HepG2 (cell line): Measurements from ENCODE around the gene FCGR3A. TPM values are rescaled to one million over a fixed set of nuclear protein-coding genes. Genes with fewer than 3 reads are reported as not detected.
"Not testable (repeated sequence)": the region's sequence is repeated elsewhere in the genome, so short reads cannot be mapped to it uniquely, and the experiment has no call there.

ENCODE experiments used
- ELF3 ChIP-seq: IDR thresholded peaks from 2 replicates; pipeline ENCODE4 v1.6.1; 2016; ENCODE audit warnings: missing genetic modification reagents, missing compliant biosample characterization
- ERF ChIP-seq: IDR thresholded peaks from 2 replicates; pipeline ENCODE4 v1.6.1; 2018; ENCODE audit warnings: missing biosample characterization, missing genetic modification reagents
- HNRNPLL ChIP-seq: fragments of 200-400 bp; formaldehyde crosslinking; IDR thresholded peaks from 2 replicates; pipeline ENCODE4 v1.6.1; 2017; ENCODE audit warnings: mild to moderate bottlenecking, low read depth, low read length; ENCODE audit not compliant: poor library complexity, severe bottlenecking
- IRF2 ChIP-seq: IDR thresholded peaks from 2 replicates; pipeline ENCODE4 v1.6.1; 2018; ENCODE audit warnings: missing genetic modification reagents, missing compliant biosample characterization
- KAT8 ChIP-seq: IDR thresholded peaks from 2 replicates; pipeline ENCODE4 v1.6.1; 2016; ENCODE audit warnings: missing genetic modification reagents, missing compliant biosample characterization
- NONO ChIP-seq, 2 experiments: fragments of 450-650 bp in 1 of 2; sonication (generic) in 1 of 2; formaldehyde crosslinking in 1 of 2; IDR thresholded peaks in 1 of 2; conservative IDR thresholded peaks in 1 of 2; 2 replicates each; pipeline versions ENCODE4 v1.6.1 to v1.8.0; 2017 to 2022; ENCODE audit warnings: mild to moderate bottlenecking in 1 of 2, missing genetic modification reagents in 1 of 2, moderate library complexity in 1 of 2
- SOX13 ChIP-seq, 3 experiments: fragments of 450-650 bp in 1 of 3; sonication (generic) in 1 of 3; formaldehyde crosslinking in 1 of 3; IDR thresholded peaks in 2 of 3; conservative IDR thresholded peaks in 1 of 3; 2 replicates each; pipeline versions ENCODE4 v1.5.0 to v1.6.1; 2016 to 2020; ENCODE audit warnings: antibody characterized with exemption in 1 of 3, mild to moderate bottlenecking in 1 of 3, missing compliant biosample characterization in 1 of 3, missing genetic modification reagents in 1 of 3, moderate library complexity in 1 of 3
- SOX5 ChIP-seq: IDR thresholded peaks from 2 replicates; pipeline ENCODE4 v1.6.1; 2016; ENCODE audit warnings: borderline replicate concordance
- ZNF614 ChIP-seq: IDR thresholded peaks from 2 replicates; pipeline ENCODE4 v1.6.1; 2018; ENCODE audit warnings: missing biosample characterization, missing genetic modification reagents, inconsistent platforms, borderline replicate concordance
- polyA plus RNA-seq, 8 experiments: library from polyadenylated mRNA; depleted of rRNA in 3 of 8; stranded (reverse) in 7 of 8; unstranded in 1 of 8; fragments of >200 nt; fragmentation: Illumina TruSeq in 4 of 8; extraction: Trizol in 4 of 8; gene quantifications; 2 replicates each; pipeline versions ENCODE4 v1.2.1 to v1.2.3, GENCODE V29; 2011 to 2016; ENCODE audit warnings: low read depth in 4 of 8, missing spikeins in 1 of 8, mixed read lengths in 1 of 8; ENCODE audit not compliant: insufficient read depth in 1 of 8
- total RNA-seq, 5 experiments: library from RNA; depleted of rRNA; stranded (reverse); fragments of >200 nt; fragmentation: Illumina TruSeq; extraction: Trizol; gene quantifications; 2 replicates each; pipeline ENCODE4 v1.2.3, GENCODE V29; 2016; ENCODE audit warnings: low read depth in 1 of 5
- TF ChIP-seq, protein P1 (sequence below): sonication (generic); formaldehyde crosslinking; IDR thresholded peaks from 2 replicates; pipeline ENCODE4 v1.4.0; 2020; ENCODE audit warnings: mild to moderate bottlenecking, missing genetic modification reagents
- TF ChIP-seq, protein P2 (sequence below): IDR thresholded peaks from 2 replicates; pipeline ENCODE4 v1.4.0; 2020; ENCODE audit warnings: mild to moderate bottlenecking, missing genetic modification reagents
- TF ChIP-seq, protein P3 (sequence below): sonication (generic); formaldehyde crosslinking; IDR thresholded peaks from 2 replicates; pipeline ENCODE4 v1.8.1; 2023; ENCODE audit warnings: mild to moderate bottlenecking, moderate library complexity, missing genetic modification reagents
- TF ChIP-seq, protein P4 (sequence below): IDR thresholded peaks from 2 replicates; pipeline ENCODE4 v1.6.1; 2012; ENCODE audit warnings: low read depth, low read length, improper control_type of control experiment

Gene FCGR3A
- total and polyA plus RNA-seq, 2 of the 13 experiments (the other 11 are each of a cell fraction or from before 2014, with no cell fraction given), result not detected

DNA sequence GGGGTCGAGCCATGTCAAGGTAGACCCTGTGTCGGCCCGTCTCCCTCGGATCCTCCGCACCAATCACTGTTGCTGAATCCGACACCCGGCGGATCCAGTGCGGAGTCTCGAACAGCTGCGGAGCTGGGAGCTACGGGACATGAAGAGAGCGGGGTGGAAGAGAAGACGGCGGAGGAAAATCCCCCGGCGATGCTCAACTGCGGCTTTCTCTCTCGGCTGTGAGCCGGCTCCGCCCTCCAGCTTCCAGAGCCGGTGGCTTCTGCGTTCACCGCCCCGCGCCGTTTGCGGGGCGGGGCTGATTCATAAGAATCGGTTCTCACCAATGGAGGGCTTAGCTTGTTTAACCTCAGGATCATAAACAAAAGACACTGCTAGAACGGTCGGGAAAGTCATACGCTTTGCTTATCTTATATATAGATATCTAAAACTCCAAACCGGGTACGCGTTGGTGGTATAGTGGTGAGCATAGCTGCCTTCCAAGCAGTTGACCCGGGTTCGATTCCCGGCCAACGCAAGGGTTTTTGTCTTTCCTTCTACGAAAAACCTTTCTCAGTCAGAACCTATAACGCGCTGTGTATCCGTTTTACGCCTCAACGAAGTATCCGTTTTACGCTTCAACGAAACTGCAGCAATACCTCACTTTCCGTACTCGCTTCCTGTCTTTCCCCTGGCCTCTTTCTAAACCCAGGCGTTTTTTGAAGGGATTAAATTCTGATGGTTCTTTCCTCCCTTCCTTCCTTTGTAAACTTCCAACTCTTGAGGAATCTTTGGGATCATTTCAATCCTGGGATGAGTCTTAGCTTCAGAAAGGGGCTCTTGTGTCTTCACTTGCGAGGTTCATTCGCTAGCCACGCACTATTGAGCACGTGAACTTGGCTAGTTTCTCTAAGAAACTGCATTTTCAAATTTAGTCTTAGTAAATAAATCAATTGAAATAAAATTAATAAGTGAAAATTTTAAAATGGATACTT is 18.7 kb downstream of the FCGR3A start (continued):
- TF ChIP-seq, protein P1, sequence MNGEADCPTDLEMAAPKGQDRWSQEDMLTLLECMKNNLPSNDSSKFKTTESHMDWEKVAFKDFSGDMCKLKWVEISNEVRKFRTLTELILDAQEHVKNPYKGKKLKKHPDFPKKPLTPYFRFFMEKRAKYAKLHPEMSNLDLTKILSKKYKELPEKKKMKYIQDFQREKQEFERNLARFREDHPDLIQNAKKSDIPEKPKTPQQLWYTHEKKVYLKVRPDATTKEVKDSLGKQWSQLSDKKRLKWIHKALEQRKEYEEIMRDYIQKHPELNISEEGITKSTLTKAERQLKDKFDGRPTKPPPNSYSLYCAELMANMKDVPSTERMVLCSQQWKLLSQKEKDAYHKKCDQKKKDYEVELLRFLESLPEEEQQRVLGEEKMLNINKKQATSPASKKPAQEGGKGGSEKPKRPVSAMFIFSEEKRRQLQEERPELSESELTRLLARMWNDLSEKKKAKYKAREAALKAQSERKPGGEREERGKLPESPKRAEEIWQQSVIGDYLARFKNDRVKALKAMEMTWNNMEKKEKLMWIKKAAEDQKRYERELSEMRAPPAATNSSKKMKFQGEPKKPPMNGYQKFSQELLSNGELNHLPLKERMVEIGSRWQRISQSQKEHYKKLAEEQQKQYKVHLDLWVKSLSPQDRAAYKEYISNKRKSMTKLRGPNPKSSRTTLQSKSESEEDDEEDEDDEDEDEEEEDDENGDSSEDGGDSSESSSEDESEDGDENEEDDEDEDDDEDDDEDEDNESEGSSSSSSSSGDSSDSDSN (CRISPR knock-in tag), result peak; percentile 39; the same call in 1 of the 2 replicates
- TF ChIP-seq, protein P2, sequence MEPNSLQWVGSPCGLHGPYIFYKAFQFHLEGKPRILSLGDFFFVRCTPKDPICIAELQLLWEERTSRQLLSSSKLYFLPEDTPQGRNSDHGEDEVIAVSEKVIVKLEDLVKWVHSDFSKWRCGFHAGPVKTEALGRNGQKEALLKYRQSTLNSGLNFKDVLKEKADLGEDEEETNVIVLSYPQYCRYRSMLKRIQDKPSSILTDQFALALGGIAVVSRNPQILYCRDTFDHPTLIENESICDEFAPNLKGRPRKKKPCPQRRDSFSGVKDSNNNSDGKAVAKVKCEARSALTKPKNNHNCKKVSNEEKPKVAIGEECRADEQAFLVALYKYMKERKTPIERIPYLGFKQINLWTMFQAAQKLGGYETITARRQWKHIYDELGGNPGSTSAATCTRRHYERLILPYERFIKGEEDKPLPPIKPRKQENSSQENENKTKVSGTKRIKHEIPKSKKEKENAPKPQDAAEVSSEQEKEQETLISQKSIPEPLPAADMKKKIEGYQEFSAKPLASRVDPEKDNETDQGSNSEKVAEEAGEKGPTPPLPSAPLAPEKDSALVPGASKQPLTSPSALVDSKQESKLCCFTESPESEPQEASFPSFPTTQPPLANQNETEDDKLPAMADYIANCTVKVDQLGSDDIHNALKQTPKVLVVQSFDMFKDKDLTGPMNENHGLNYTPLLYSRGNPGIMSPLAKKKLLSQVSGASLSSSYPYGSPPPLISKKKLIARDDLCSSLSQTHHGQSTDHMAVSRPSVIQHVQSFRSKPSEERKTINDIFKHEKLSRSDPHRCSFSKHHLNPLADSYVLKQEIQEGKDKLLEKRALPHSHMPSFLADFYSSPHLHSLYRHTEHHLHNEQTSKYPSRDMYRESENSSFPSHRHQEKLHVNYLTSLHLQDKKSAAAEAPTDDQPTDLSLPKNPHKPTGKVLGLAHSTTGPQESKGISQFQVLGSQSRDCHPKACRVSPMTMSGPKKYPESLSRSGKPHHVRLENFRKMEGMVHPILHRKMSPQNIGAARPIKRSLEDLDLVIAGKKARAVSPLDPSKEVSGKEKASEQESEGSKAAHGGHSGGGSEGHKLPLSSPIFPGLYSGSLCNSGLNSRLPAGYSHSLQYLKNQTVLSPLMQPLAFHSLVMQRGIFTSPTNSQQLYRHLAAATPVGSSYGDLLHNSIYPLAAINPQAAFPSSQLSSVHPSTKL (CRISPR knock-in tag), result peak; percentile 63; the same call in 1 of the 2 replicates
- TF ChIP-seq SOX13 (IDR thresholded peaks at IDR 0.05) (peak; percentile 54; the same call in 1 of the 2 replicates), SOX5 (CRISPR knock-in tag) (peak; percentile 14; the same call in 1 of the 2 replicates), NONO (CRISPR knock-in tag; conservative IDR thresholded peaks at IDR 0.05) (0 out of 2 replicates have a peak, but pooled peaks have one; percentile 35), ERF (CRISPR knock-in tag) (0 out of 2 replicates have a peak, but pooled peaks have one; percentile 22), KAT8 (CRISPR knock-in tag) (peak; percentile 41; the same call in 1 of the 2 replicates), HNRNPLL (peak; percentile 85), ZNF614 (peak; percentile 52; the same call in 1 of the 2 replicates), IRF2 (peak; percentile 49; the same call in 1 of the 2 replicates), ELF3 (0 out of 2 replicates have a peak, but pooled peaks have one; percentile 27)
- not testable (repeated sequence) for TF ChIP-seq SOX13 (CRISPR knock-in tag; conservative IDR thresholded peaks at IDR 0.05 in 1 of 2, IDR thresholded peaks at IDR 0.05 in 1 of 2); NONO (IDR thresholded peaks at IDR 0.05)
- TF ChIP-seq, protein P3, sequence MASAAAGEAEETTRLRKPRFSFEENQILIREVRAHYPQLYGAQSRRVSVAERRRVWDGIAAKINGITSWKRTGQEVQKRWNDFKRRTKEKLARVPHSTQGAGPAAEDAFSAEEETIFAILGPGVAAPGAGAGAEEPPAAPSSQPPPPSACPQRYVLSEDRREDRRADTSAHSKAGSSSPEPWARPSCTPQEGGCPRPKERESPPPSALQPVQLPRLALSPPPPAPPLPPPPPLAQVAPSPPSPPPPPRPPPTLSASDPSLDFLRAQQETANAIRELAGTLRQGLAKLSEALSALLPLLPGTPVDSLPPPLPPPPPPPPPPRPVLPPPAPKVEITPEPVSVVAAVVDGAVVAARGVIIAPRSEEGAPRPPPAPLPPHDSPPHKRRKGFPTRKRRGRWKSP (CRISPR knock-in tag), result peak; percentile 78
- TF ChIP-seq, protein P4, sequence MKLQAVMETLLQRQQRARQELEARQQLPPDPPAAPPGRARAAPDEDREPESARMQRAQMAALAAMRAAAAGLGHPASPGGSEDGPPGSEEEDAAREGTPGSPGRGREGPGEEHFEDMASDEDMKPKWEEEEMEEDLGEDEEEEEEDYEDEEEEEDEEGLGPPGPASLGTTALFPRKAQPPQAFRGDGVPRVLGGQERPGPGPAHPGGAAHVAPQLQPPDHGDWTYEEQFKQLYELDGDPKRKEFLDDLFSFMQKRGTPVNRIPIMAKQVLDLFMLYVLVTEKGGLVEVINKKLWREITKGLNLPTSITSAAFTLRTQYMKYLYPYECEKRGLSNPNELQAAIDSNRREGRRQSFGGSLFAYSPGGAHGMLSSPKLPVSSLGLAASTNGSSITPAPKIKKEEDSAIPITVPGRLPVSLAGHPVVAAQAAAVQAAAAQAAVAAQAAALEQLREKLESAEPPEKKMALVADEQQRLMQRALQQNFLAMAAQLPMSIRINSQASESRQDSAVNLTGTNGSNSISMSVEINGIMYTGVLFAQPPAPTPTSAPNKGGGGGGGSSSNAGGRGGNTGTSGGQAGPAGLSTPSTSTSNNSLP, result 0 out of 2 replicates have a peak, but pooled peaks have one; percentile 30
